Adipose tissue (tissue), 3 donors: ENCODE data around the gene NPTX1. TPM values are rescaled to one million over a fixed set of nuclear protein-coding genes. Genes with fewer than 3 reads are reported as not detected.

Experiments
- H3K27ac ChIP-seq: one replicate; pipeline ENCODE4 v1.5.1; 2013; ENCODE audit warnings: low read depth, low read length
- WGBS, 3 donors: extraction: QIAGEN DNeasy Blood & Tissue Kit; methylation state at CpG; one replicate each; pipeline ENCODE4 v1.1.7; 2013; 5-methylcytosine and 5-hydroxymethylcytosine counted together
- polyA plus RNA-seq, 3 donors: library from polyadenylated mRNA; stranded (reverse); fragments of 200-250 nt; gene quantifications; one replicate each; pipeline ENCODE4 v1.2.3, GENCODE V29; 2013
- donor health status: healthy with polysubstance abuse.
- donor health status: Bipolar disorder and iron deficiency.
- donor health status: healthy.

The NPTX1 gene
- polyA plus RNA-seq, 3 donors = 0.05 to 0.19 TPM; not detected in 1

DNA sequence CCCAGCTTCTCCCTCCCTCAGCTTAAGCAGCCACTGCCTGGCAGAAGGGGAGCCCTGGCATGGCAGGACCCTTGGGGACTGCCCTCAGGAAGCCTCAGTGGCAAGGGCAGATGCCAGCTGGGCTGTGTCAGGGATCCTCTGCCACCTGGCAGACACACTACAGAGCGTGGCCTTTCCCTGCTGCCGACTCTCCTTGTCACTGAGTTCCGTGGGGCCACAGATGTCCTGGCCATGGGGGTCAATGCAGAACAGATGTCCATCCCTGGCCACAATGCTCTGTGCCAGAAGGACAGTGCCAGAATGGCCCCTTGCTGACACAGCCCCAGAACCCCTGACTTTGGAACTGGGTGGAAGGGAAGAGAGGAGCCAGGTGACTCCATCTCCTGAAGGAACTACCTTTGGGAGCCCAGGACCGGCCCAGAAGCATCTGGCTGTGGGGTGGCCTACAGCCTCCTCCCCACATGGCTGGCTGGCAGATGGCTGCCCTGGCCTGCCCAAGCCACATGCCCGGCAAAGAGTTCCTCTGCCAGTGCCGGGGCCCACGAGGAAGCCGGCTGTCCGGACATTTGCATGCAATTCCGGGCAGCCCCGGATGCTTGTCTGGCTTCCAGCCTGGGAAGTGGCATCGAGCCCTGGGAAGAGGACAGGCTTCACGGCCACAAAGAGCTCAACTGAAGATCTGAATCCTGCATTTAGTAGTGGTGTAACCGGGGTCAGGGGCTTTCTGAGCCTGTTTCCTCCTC is 24.1 kb downstream of the NPTX1 start:
- H3K27ac ChIP-seq = no peak overlapping the region
- WGBS, 3 donors = 66 to 79% (median 73%) methylated on average over 14 of the region's 14 CpGs

DNA sequence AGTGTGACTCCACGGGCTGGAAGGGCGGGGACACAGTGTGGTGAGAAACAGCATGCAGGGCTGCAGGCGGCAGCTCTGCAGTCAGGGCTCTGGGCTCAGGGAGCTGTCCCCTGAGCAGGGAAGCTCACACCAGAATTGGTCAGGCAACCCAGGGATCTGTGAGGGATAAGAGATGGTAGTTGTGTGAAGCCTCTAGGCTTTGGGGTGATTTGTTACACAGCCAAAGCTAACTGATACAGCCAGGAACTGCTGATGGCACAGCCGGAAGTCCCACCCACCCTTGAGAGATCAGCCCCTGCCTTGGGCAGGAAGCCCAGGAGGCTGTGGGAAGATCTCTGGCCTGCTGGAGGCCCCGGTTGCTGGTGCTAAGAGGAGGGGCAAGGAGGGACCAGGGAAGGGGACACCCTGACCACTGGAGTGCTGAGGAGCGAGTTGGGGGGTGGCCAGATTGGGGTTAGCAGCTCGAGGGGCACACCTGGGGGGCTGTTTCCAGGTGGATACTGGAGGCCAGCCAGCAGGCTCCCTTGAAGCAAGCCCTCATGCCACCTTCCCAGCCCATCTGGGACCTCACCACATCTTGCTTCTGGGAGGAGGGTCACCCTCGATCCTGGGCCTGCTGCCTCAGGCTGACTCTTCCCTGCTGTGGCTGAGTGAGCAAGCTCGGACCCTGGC is 25.2 kb downstream of the NPTX1 start:
- 82 to 87% (median 84%) methylated on average over 8 to 9 of the region's 9 CpGs for WGBS, 3 donors
- no peak overlapping the region for H3K27ac ChIP-seq

GRCh38 chr17:80449930-80450576 is 26.4 kb downstream of the NPTX1 start:
- no peak overlapping the region for H3K27ac ChIP-seq
- 55 to 70% (median 56%) methylated on average over 18 of the region's 18 CpGs for WGBS, 3 donors

- 81 to 87% (median 81%) methylated on average over 25 to 27 of the region's 27 CpGs for whole genome bisulfite sequencing, 3 donors
- no peak overlapping the region for H3K27ac ChIP-seq
Observed at GRCh38 chr17:80449194-80449929, 27.0 kb downstream of the NPTX1 start.

DNA sequence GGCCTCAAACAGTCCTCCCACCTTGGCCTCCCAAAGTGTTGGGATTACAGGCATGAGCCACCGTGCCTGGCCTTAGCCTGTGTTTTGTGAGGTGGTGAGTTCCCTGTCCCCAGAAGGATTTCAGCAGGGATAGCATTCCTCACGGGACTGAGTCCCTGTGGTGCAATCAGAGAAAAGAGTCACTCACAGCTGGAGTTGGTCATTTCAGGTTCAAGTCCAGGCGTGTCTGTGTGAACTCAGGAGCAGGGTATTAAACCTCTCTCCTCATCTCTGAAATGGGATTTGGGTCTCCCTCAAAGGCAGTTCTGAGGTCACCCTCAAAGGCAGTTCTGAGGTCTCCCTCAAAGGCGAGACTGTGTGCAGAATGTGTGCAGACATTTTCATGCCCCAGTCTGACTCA is 28.6 kb downstream of the NPTX1 start:
- no peak overlapping the region for H3K27ac ChIP-seq
- WGBS, 3 donors = 86 to 91% (median 86%) methylated on average over 4 of the region's 4 CpGs

DNA sequence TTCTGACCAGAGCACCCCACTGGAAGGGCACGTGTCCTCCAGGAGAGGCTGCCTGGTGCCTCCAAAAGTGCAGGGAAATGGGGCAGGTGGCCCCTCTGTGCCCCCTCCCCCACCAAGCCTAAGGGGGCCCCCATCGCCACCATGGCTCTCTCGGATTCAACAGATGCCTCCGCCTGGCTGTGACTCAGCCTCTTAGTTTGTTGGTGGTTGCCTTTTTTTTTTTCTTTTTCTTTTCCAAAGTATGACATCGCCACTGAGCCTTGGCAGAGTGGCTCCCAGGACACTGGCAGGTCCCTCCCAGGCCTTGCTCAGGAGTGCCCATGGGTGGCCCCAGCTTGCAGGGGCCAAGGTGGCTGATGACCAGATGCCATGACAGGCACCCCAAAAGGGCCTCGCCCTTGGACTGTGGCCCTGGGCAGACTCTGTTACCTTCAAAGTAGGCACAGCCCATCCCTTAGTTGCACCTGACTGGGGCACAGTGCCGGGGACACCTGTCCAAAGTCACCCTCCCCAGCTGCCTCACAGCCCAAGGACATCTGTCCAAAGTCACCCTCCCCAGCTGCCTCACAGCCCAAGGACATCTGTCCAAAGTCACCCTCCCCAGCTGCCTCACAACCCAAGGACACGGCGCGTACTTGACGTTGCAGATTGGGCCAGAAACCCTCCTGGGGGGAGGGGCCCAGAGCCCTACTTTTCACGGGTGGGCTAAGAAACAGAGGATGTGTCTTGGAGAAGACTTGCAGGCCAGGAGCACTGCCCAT is 29.6 kb downstream of the NPTX1 start:
- H3K27ac ChIP-seq = no peak overlapping the region
- WGBS, 3 donors = 46 to 81% (median 77%) methylated on average over 12 of the region's 12 CpGs

DNA sequence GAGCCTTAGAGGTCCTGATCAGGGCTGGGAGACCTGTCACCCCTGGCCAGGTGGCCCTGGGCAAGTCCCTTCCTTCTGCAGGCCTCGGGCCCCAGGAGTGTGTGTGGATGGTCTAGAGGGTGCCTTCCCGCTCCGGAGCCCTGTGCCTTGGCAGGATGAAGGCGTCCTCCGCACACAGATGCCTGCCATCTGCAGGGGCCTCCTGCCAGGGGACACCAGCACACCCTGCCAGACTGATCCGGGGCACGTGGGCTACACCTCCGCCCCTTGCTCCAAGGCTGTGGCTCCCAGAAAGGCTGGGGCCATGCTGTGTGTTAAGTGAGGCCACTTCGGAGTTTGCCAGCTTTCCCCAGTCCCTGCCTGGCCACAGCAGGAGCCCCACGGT is 30.7 kb downstream of the NPTX1 start:
- 59 to 86% (median 86%) methylated on average over 10 of the region's 10 CpGs for WGBS, 3 donors
- H3K27ac ChIP-seq = no peak overlapping the region

DNA sequence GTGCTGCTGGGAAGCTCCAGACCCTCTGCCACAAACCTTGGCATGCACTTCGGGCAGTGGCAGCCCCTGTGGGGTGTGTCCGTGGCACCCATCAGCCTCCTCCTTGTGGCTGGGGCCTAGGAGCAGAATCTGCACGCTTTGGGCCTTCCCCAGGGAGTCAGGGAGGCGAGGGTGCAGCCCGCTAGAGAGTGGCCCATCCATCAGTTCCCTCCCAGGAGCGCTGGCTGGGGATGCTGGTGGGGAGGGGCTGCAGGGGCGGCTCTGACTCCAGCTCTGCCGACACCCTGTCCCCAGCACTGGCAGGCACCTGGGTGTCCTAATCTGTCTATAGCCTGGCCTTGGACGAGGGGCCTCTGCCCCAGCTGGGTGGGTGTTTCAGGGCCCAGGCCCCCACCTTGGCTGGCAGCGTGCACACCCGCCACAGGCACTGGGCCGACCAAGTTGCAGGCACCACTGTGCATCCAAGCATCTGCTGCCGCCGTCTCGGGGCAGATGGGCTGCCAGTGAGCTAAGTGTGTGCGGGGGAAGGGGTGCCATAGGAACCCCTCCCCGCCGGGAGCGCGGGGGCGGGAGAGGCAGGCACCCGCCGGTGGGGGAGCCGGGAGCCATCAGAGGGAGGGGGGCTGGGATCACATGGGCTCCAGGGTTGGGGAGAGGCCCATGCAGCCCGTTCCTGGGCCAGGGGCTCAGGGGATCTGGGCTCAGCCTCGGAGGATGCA is 31.2 kb downstream of the NPTX1 start:
- 65 to 76% (median 71%) methylated on average over 24 to 26 of the region's 26 CpGs for WGBS, 3 donors
- no peak overlapping the region for H3K27ac ChIP-seq

DNA sequence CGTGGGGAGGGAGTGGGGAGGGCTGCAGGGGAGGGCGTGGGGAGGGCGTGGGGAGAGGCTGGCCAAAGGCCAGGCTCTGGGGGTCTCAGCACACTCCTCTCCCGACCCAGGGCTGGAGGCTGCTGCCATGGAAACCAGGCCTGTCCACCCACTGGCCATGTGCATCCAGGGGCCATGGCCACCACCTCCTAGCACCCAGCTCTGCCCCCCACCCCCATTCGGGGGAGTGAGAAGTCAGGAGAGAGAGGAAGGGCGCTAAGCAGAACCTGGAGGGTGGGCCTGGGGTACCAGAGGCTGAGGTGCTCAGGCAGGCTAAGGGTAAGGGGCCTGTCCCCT is 31.8 kb downstream of the NPTX1 start:
- 61 to 83% (median 63%) methylated on average over 5 to 6 of the region's 6 CpGs for WGBS, 3 donors
- no peak overlapping the region for H3K27ac ChIP-seq

GRCh38 chr17:80443916-80444643 is 32.3 kb downstream of the NPTX1 start:
- WGBS, 3 donors = 45 to 61% (median 56%) methylated on average over 30 to 31 of the region's 31 CpGs
- no peak overlapping the region for H3K27ac ChIP-seq

DNA sequence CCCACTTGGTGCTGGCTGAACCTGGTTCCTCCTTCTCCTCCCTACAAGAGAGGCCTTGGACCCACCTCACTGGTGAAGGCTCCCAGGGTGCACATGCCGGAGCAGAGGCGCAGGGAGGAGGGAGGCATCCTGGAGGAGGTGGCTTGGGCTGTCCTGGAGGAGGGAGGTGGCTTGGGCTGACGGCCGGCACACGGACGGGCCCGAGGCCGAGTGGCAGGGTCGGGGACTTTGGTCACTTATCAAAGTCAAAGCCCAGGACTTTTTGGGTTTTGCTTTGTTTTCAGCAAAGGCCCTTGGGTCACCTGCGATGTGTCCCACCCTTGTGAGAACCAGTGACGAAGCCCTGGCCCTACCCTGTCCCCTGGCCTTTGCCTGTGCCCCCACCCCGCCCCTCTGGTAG is 32.9 kb downstream of the NPTX1 start:
- 43 to 57% (median 53%) methylated on average over 11 to 12 of the region's 12 CpGs for WGBS, 3 donors

GRCh38 chr17:80442764-80443163 is 33.6 kb downstream of the NPTX1 start:
- no peak overlapping the region for H3K27ac ChIP-seq
- 70 to 91% (median 89%) methylated on average over 3 to 4 of the region's 4 CpGs for WGBS, 3 donors

More for the DNA sequence above, 32.9 kb downstream of the NPTX1 start:
- H3K27ac ChIP-seq = no peak overlapping the region

DNA sequence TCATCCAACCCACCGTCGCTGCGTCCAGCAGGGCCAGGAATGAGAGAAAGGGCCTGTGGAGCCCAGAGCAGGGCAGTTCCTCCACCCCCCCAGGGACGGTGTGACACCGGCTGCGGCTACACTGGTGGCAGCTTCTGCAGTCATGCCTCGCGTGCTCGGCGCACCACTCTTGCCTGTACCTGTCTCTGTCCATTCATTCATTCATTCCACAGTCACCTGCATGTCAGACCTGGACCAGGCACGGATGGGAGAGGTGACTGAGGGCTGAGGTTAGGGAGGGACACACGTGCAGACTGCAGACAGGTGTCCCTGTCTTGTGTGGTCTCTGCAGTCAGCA is 34.1 kb downstream of the NPTX1 start:
- WGBS, 3 donors = 87 to 90% (median 87%) methylated on average over 12 of the region's 12 CpGs
- no peak overlapping the region for H3K27ac ChIP-seq

DNA sequence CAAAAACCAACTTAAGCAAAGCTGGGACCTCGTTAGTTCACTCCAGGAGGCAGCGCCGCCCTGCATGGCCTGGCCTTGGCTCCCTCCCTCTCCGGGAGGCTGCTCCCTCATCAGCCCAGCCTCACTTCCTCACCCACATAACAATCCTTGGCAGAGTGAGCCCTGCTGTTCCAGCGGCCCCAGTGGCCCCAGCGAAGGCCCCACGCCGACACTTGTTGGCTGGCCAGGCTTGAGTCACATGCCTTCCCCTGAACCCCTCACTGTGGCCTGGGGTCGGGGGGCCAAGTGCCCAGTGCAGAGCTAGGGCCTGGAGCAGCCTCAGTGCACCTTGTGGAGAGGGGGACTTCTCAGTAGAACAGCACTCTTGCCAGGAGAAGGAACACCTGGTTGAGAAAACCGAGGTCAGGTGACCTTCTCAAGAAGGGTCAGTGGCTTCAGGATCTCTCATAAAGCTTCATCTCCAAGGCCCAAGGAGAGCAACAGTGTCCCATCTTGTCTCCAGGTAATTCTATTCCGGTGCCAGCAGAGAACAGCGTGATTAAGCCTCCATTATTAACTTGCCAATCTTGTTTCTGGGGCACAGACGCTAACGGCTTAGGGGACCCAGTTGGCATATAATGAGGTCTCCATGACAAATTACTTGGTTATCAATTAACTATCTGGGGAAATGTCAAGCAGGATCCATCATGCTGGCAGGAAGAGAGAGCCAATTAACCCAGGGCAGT is 34.6 kb downstream of the NPTX1 start:
- 90 to 94% (median 93%) methylated on average over 14 of the region's 14 CpGs for WGBS, 3 donors
- H3K27ac ChIP-seq = no peak overlapping the region

DNA sequence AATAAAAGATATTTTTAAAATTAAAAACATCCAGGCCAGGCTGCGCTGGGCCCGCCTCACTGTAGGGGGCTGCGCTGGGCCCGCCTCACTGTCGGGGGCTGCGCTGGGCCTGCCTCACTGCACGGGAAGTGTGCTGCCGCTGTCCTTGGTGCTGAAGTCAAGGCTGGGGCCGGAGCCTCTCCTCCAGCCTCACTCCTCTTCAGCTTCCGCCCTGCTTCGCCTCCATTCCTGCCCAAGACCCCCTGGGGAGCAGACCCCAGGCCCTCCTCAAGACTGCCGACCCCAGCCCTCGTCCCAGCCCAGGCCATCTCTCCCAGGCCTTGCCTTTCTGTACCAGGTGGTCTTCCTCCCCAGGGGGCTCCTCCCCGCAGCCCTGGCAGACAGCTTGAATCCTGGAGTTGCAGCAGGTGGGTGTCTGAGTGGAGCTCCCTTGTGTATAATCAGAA is 35.3 kb downstream of the NPTX1 start:
- H3K27ac ChIP-seq = no peak overlapping the region
- 38 to 44% (median 38%) methylated on average over 14 of the region's 14 CpGs for WGBS, 3 donors

DNA sequence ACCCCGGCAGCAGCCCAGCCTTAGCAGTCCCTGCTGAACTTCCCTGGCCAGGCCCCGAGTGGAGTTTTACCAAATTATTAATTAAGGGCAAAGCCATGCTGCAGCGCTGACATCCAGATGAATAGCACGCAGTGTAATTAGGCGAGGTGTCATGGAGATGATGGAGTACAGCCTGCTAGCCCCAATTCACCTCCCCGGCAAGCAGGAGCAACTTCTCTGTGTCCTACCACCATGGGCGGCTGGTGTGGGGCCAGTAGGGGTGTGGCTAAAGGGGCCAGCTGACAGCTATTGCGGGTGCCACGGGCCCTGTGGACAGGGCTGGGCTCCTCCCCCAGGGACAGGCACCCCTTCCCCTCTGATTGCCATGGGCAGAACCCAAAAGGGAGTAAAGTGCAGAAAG is 36.9 kb downstream of the NPTX1 start:
- 76 to 83% (median 81%) methylated on average over 9 of the region's 9 CpGs for WGBS, 3 donors

GRCh38 chr17:80438806-80439205 is 37.6 kb downstream of the NPTX1 start:
- H3K27ac ChIP-seq = no peak overlapping the region
- WGBS, 3 donors = 85 to 94% (median 92%) methylated on average over 3 to 5 of the region's 5 CpGs

More for the DNA sequence above, 36.9 kb downstream of the NPTX1 start:
- H3K27ac ChIP-seq = no peak overlapping the region
